ENCODE results near the gene IRF6.

IRF6 gene

GRCh38 chr1:209790286-209791193 lies 15.4 kb downstream of the IRF6 start:
- ATAC-seq, result no peak
- no peak for DNase-seq

DNA sequence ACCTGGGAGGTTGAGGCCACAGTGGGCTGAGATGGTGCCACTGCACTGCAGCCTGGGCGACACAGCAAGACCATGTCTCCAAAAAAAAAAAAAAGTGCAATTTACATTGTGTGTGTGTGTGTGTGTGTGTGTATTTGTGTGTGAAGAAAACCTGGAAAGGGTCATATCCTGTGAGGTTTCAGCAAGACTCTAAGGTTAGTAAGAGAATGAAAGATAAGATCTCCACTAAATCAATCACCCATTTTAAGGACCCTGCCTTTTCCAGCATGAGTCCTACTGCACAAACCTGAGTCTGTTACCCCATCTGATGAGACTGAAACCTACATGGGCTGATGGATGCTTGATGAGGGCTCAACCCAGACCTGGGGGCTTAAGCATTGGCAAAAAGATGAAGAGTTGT lies 16.7 kb downstream of the IRF6 start:
- DNase-seq (no peak), ATAC-seq (no peak)

DNA sequence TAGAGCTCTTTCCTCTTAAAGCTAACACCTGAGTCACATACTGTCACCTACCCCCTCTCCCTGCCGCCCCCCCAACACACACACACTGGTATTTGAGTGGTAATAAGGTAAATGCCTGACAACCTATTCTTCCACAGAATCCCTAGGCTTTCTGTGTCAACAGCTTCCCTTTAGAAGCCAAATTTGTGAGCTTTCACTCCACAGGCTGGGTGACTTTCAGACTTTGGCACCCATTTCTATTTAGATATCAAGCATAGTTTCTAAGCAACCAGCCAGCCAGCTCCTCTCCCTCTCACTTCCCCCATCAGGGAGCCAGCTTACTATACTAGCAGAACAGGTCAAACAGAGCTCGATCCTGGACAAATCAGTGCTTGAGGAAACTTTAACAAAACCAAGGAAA lies 18.4 kb downstream of the IRF6 start:
- DNase-seq, result no peak
- ATAC-seq, result no peak

GRCh38 chr1:209786146-209786545 lies 19.8 kb downstream of the IRF6 start:
- no peak for ATAC-seq
- no peak for DNase-seq

DNA sequence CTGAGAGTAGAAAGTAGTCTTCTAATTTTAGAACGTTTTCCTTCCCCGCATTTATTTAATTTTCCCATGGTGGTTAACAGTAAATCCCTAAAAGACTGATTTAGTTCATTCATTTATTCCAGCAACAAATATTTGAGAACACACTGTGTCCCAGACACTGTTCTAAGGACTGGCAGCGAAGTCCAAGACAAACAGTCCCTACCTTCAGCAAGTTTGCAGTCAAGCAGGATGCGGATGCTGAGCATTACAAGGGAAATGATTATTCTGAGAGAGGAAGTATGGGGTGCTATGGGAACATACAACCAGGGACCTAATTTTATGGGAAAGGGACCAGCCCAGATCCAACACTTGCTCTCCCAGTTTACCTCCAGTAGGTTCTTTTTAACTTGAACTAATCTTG lies 20.4 kb downstream of the IRF6 start:
- DNase-seq (no peak), ATAC-seq (no peak)

- DNase-seq (peak; percentile 100), ATAC-seq (peak; percentile 97)
Observed at GRCh38 chr1:209784265-209785169, 21.4 kb downstream of the IRF6 start, which contains the start of gene C1orf74. Gene C1orf74, minus strand, starts transcription at chr1:209784559. Its CDS starts 925 bp downstream, at chr1:209783634.

- no peak for DNase-seq
- ATAC-seq, result no peak
Observed at GRCh38 chr1:209783386-209783785, 22.6 kb downstream of the IRF6 start.

DNA sequence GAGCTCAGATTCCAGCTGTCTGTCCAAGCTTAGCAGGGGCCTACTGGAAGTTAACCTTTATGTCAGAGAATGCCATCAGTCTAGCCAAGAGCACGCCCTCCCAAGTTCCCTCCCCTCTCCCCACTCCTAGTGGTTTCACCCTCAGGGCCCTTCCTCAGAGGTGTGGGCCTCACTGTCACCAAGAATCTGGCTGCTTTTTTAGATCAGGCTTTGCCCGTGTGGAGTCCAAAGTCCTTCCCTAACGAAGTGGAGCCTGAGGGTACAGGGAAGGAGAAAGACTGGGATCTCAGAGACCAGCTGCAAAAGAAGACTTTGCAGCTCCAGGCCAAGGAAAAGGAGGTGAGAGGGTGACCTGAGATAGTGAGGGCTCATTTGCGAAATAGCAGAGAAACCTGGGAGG lies 25.7 kb downstream of the IRF6 start:
- ATAC-seq (no peak), DNase-seq (no peak)

DNA sequence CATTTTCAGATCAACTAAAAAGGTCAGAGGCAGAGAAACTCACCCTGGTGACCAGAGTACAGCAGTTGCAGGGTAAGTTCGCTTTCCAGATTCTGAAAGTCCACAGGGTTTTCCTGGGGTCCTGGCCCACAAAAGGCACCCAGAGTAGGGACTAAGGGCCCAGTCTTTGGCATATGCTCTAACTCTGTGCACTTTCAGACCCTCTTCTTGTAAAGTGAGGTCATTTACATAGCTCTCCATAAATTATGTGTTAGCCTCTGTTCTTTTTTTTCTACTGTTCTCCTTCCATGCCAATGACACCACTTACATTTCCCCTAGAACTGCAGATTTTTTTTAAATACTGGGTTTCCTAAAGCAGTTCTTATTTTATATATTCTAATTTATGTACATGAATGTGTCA lies 27.8 kb downstream of the IRF6 start:
- ATAC-seq (no peak), DNase-seq (no peak)

DNA sequence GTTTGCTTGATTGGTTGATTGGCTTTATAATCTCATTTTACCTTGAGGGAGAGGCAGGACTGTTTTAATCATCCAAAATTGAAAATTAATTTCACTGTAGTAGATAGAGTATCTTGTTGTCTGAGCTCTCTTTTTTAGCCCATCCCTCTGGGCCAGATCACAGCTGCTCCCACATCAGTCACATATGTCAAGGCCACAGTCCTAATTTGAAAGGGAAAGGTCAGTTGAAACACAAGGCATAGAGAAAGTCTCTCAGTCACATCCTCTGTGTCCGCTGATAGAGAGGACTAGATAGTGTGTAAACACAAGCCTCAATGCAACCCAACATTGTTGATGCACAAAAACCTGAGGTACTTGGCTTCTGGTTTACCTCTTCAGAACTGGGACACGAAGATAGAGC lies 28.4 kb downstream of the IRF6 start:
- DNase-seq, result no peak

GRCh38 chr1:209775678-209776077 lies 30.3 kb downstream of the IRF6 start:
- DNase-seq, result no peak
- peak; percentile 2 for ATAC-seq

More for the DNA sequence above, 28.4 kb downstream of the IRF6 start:
- ATAC-seq, result no peak

DNA sequence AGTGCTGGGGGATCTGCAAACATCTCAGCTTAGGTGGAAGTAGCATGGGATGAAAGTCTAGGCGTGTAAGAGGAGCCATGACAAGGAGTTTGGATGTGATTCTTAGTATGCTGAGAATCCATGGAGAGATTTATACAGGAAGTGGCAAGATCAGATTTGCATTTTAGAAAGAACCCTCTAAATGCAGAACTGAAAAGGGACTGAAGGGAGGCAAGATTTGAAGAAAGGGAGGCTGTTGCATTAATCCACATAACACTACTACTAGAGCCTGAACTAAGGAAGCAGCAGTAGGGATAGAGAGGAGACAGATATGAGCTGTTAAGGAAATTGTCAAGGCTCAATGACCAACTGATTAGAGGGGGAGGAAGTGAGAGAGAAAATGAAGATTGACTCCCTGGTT lies 31.4 kb downstream of the IRF6 start:
- ATAC-seq, result no peak
- DNase-seq, result no peak

- DNase-seq (no peak), ATAC-seq (no peak)
Observed at GRCh38 chr1:209772126-209772525, 33.8 kb downstream of the IRF6 start.

DNA sequence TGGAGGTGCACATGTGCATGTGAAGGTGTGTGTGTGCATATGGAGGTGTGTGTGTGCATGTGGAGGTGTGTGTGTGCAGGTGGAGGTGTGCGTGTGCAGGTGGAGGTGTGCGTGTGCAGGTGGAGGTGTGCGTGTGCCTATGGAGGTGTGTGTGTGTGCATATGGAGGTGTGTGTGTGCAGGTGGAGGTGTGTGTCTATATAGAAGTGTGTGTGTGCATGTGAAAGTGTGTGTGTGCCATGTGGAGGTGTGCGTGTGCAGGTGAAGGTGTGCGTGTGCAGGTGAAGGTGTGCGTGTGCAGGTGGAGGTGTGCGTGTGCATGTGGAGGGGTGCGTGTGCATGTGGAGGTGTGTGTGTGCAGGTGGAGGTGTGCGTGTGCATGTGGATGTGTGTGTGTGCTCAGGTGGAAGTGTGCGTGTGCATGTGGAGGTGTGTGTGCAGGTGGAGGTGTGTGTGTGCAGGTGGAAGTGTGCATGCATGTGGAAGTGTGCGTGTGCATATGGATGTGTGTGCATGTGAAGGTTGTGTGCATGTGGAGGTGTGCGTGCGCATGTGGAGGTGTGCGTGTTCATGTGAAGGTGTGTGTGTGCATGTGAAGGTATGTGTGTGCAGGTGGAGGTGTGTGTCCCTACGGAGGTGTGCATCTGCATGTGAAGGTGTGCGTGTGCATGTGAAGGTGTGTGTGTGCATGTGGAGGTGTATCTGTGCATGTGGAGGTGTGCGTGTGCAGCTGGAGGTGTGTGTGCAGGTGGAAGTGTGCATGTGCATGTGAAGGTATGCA lies 35.1 kb downstream of the IRF6 start:
- DNase-seq, result no peak
- no peak for ATAC-seq

DNA sequence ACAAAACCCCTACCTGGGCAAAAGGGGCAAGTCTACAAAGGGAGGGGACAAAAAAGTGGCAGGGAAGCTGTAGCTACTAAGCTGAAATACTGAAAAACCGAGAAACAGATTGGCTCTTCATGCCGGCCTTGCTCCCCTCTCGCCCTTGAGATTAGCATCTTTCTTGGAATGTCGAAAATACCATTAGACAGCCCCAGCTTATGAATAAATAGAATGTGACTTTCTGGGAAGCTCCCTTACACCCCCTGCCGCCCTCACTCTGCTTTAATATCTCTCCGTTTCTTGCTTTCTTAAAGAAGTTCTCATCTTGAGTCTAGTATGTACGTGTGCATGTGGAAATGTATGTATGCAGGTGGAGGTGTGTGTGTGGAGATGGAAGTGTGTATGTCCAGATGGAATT lies 36.0 kb downstream of the IRF6 start:
- DNase-seq, result no peak

DNA sequence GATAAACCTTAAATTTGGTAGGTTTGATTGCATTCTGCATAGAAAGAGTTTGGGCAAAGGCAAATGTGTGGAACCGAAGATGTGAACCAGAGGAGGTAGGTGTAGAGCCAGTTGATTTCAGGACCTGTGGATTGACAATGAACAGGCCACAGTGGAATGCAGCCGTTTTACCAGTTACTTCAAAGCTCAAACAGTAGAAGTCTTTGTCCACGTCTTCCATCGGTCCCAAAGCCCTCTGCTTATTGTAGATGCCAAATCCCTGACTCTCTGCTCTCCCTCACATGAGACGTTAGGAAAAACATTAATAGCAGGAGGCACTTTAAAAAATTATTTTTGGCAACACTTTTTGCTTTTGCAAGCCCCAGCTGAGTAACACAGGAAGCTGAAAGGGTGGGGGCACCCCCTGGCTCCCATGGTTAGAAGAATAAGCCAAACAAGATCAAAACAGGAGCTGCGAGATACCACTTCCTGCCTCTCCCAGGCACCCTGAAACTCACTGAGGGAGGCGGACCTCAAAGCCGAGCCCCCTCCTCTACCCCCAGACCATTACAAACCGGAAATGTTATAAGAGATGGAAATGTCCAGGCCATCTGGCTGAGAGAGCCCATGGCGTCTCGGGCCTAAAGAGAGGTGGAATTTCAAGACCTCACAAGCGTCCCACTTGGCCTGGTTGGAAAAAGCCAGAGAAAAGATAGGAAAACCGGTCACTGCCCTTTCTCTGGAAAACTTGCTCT lies 36.6 kb downstream of the IRF6 start:
- peak; percentile 75 for ATAC-seq
- DNase-seq, result peak; percentile 77

More for the DNA sequence above, 36.0 kb downstream of the IRF6 start:
- ATAC-seq, result no peak

GRCh38 chr1:209768354-209768774 lies 37.6 kb downstream of the IRF6 start:
- ATAC-seq (peak; percentile 85), DNase-seq (peak; percentile 81)

DNA sequence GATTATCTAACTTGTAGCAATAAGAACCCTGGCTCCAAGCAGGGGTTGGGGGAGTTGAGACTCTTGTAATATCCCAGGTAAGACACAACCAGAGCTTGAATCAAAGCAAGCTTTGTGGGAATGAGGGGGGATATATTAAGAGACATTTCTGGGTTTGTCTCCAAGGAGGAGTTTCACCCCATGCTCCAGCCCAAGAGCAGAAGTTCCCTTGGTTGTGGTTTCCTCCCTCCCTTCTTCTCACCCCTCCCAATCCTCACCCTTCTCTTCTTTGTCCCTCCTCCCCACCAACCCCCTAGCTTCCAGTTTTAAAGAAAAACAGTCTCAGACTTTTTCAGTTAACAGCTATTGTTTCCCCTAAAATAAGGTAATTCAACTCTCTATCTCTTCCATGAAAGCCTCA lies 38.2 kb downstream of the IRF6 start:
- DNase-seq, result no peak

DNA sequence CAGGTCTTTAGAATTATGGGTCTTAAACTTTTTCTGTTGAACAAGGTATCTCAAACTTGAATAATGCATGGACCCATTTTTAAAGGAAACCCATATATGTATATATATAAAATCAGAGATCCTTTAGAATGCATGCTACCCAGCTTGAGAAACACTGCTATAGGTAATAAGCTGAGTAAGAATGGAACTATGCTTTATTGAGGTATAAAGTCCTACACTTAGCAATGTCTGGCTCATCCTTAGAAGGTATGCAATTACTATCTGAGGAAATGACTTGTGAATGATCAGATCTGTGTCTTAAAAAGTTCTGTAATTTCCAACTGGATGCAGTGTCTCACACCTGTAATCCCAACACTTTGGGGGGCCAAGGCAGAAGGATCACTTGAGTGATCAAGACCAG lies 38.8 kb downstream of the IRF6 start:
- ATAC-seq, result no peak
- DNase-seq, result no peak

More for the DNA sequence above, 38.2 kb downstream of the IRF6 start:
- no peak for ATAC-seq

GRCh38 chr1:209766051-209766450 lies 39.9 kb downstream of the IRF6 start:
- no peak for ATAC-seq
- DNase-seq, result no peak

- no peak for DNase-seq
- ATAC-seq, result no peak
Observed at GRCh38 chr1:209761011-209761635, 44.8 kb downstream of the IRF6 start.

Measured in stimulated activated naive CD8-positive, alpha-beta T cell treated with anti-CD3 and anti-CD28 coated beads, Interleukin-15, Interleukin-2, amounts not matched to agents 100 U/mL and 50 U/mL, for 24 hours (primary cell).